CMK (cell line): ENCODE measurements around the gene ATXN10.
"Not testable (repeated sequence)": the region's sequence is repeated elsewhere in the genome, so short reads cannot be mapped to it uniquely, and the experiment has no call there.

ENCODE experiments used
- DNase-seq: peaks from one replicate; pipeline ENCODE4 v3.0.0-alpha.2; 2010; ENCODE audit warnings: low read depth

The ATXN10 gene

GRCh38 chr22:45785458-45785857, 113.8 kb downstream of the ATXN10 start:
- DNase-seq: no peak

- DNase-seq: no peak
Measured at GRCh38 chr22:45786726-45787125, 115.1 kb downstream of the ATXN10 start.

GRCh38 chr22:45787759-45788158, 116.1 kb downstream of the ATXN10 start:
- DNase-seq: no peak

GRCh38 chr22:45788522-45788921, 116.9 kb downstream of the ATXN10 start:
- no peak for DNase-seq

- no peak for DNase-seq
Measured at GRCh38 chr22:45790401-45790800, 118.8 kb downstream of the ATXN10 start.

GRCh38 chr22:45793161-45793560, 121.5 kb downstream of the ATXN10 start:
- no peak for DNase-seq

GRCh38 chr22:45793892-45794291, 122.3 kb downstream of the ATXN10 start:
- no peak for DNase-seq

- not testable (repeated sequence) for DNase-seq
Measured at GRCh38 chr22:45796009-45796408, 124.4 kb downstream of the ATXN10 start.

- no peak for DNase-seq
Measured at GRCh38 chr22:45799291-45799690, 127.7 kb downstream of the ATXN10 start.

- no peak for DNase-seq
Measured at GRCh38 chr22:45802054-45802453, 130.4 kb downstream of the ATXN10 start.

- no peak for DNase-seq
Measured at GRCh38 chr22:45804319-45804985, 132.8 kb downstream of the ATXN10 start.

GRCh38 chr22:45804986-45805325, 133.3 kb downstream of the ATXN10 start:
- no peak for DNase-seq

- no peak for DNase-seq
Measured at GRCh38 chr22:45805413-45805812, 133.8 kb downstream of the ATXN10 start.

GRCh38 chr22:45807156-45807915, 135.7 kb downstream of the ATXN10 start:
- no peak for DNase-seq

- DNase-seq: no peak
Measured at GRCh38 chr22:45812910-45813309, 141.3 kb downstream of the ATXN10 start.

- DNase-seq: no peak
Measured at GRCh38 chr22:45814198-45814597, 142.6 kb downstream of the ATXN10 start.

GRCh38 chr22:45816776-45817175, 145.1 kb downstream of the ATXN10 start:
- no peak for DNase-seq

GRCh38 chr22:45817745-45818423, 146.2 kb downstream of the ATXN10 start:
- no peak for DNase-seq

GRCh38 chr22:45818424-45819085, 146.9 kb downstream of the ATXN10 start:
- no peak for DNase-seq

GRCh38 chr22:45819305-45819704, 147.7 kb downstream of the ATXN10 start:
- no peak for DNase-seq

- no peak for DNase-seq
Measured at GRCh38 chr22:45823336-45823735, 151.7 kb downstream of the ATXN10 start.

- no peak for DNase-seq
Measured at GRCh38 chr22:45826520-45826919, 154.9 kb downstream of the ATXN10 start.

- no peak for DNase-seq
Measured at GRCh38 chr22:45828841-45829240, 157.2 kb downstream of the ATXN10 start.
